ENCODE results near the gene HBE1. TPM values are rescaled to one million over a fixed set of nuclear protein-coding genes. Genes with fewer than 3 reads are reported as not detected.
"Not testable (repeated sequence)": the region's sequence is repeated elsewhere in the genome, so short reads cannot be mapped to it uniquely, and the experiment has no call there.

The HBE1 gene
- total and polyA plus RNA-seq, 9 of the 15 experiments (the other 6 are each of a cell fraction or from before 2014, with no cell fraction given) = 612 to 10,250 (median 2,181) TPM

DNA sequence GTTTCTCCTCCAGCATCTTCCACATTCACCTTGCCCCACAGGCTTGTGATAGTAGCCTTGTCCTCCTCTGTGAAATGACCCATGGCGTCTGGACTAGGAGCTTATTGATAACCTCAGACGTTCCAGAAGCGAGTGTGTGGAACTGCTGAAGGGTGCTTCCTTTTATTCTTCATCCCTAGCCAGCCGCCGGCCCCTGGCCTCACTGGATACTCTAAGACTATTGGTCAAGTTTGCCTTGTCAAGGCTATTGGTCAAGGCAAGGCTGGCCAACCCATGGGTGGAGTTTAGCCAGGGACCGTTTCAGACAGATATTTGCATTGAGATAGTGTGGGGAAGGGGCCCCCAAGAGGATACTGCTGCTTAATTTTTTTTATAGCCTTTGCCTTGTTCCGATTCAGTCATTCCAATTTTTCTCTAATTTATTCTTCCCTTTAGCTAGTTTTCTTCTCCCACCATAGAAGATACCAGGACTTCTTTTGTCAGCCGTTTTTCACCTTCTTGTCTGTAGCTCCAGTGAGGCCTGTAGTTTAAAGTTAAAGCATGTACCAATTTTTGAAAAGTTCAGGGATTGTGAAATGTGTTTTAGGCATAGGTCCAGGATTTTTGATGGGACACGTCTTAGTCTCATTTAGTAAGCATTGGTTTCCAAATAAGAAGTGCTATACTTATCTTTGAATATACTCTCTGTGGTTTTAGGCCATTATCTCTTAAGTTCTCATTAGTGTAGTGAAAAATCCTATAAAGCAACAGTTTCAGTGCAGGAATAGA lies 14.9 kb downstream of the HBE1 start, which contains the start of gene HBG2 (continued):
- TF ChIP-seq NFIC (IDR thresholded peaks at IDR 0.05) (peak; percentile 54; the same call in 1 of the 2 replicates), CSDE1 (IDR thresholded peaks at IDR 0.05) (0 out of 4 replicates have a peak, but pooled peaks of 1 of the 2 experiments have one; percentile 26), ATF7 (IDR thresholded peaks at IDR 0.05) (0 out of 2 replicates have a peak, but pooled peaks have one; percentile 23), SMARCE1 (IDR thresholded peaks at IDR 0.05) (0 out of 2 replicates have a peak, but pooled peaks have one; percentile 44)

DNA sequence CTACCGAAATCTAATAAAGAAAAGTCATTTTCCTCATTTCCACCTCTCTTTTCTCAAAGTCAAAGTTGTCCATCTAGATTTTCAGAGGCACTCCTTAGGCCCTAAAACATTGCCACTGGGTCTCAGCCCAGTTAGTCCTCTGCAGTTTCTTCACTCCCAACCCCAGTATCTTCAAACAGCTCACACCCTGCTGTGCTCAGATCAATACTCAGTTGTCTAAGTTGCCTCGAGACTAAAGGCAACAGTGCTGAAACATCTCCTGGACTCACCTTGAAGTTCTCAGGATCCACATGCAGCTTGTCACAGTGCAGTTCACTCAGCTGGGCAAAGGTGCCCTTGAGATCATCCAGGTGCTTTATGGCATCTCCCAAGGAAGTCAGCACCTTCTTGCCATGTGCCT lies 15.7 kb downstream of the HBE1 start:
- H3K27me3 ChIP-seq (ENCODE audit: control insufficient read depth in 2 of 2, insufficient read depth in 2 of 2, low read length in 2 of 2); H3K9me1 ChIP-seq (ENCODE audit: control insufficient read depth, insufficient read depth, low read length); intact Hi-C loops (cut with micrococcal nuclease); CTCF ChIA-PET (ENCODE audit: low intra/inter-chr PET ratio); H3K9me3 ChIP-seq (replicated peaks; ENCODE audit: control insufficient read depth, insufficient read depth, low read depth, low read length); H4K20me1 ChIP-seq (replicated peaks; ENCODE audit: control insufficient read depth, insufficient read depth, low read length); in situ Hi-C loops (cut with MboI); FAIRE-seq; H2AFZ ChIP-seq (ENCODE audit: low read depth, low read length): not testable (repeated sequence)
- H3K27ac ChIP-seq (ENCODE audit: extremely low read depth, low read depth, low read length) = peak overlapping the region; percentile 67; the same call in 2 of the 3 replicates
- H3K4me3 ChIP-seq = peak overlapping the region; percentile 58
- peak overlapping the region; percentile 94 for H3K4me2 ChIP-seq (ENCODE audit: insufficient read depth, low read length)
- TSS peak; percentile 81 for BruUV-seq (replicated peaks)
- ATAC-seq = peak; percentile 11
- DNase-seq (ENCODE audit: extremely low read depth in 1 of 4, low spot score in 3 of 4) = peak in 1 of 4 experiments; percentile 50
- H3K4me1 ChIP-seq (replicated peaks in 1 of 2; ENCODE audit: control insufficient read depth in 2 of 2, insufficient read depth in 2 of 2, low read length in 2 of 2) = peaks cover 24 to 37% of the 10 kb centered on the region in 2 experiments
- TF ChIP-seq, protein P1, sequence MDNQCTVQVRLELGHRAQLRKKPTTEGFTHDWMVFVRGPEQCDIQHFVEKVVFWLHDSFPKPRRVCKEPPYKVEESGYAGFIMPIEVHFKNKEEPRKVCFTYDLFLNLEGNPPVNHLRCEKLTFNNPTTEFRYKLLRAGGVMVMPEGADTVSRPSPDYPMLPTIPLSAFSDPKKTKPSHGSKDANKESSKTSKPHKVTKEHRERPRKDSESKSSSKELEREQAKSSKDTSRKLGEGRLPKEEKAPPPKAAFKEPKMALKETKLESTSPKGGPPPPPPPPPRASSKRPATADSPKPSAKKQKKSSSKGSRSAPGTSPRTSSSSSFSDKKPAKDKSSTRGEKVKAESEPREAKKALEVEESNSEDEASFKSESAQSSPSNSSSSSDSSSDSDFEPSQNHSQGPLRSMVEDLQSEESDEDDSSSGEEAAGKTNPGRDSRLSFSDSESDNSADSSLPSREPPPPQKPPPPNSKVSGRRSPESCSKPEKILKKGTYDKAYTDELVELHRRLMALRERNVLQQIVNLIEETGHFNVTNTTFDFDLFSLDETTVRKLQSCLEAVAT (IDR thresholded peaks at IDR 0.05) = peak; percentile 57 to 75; a peak in 2 of 4 replicates
- H3K9ac ChIP-seq (ENCODE audit: insufficient read depth in 1 of 2, low read depth in 2 of 2, low read length in 2 of 2) = peak overlapping the region; percentile 70 to 85; a peak in 3 of 4 replicates
- H3K79me2 ChIP-seq (ENCODE audit: control insufficient read depth, insufficient read depth, low read length) = peaks cover 68% of the 10 kb centered on the region
- WGBS (ENCODE audit: insufficient coverage, low coverage, missing lambda C conversion rate) = 0% methylated on average over 2 of the region's 2 CpGs
- H3K36me3 ChIP-seq (ENCODE audit: control insufficient read depth, insufficient read depth, low read length) = peaks cover 22% of the 10 kb centered on the region
- POLR2A ChIA-PET = interaction anchor here (2.7 to 6.9 kb wide), 2 partner anchors 15 to 35 kb away, joined by 20 to 30 read pairs; partner anchors contain the start of gene HBE1

Measured in K562 (cell line).